ENCODE measurements around the gene SNX17. TPM values are rescaled to one million over a fixed set of nuclear protein-coding genes. Genes with fewer than 3 reads are reported as not detected.
"Not testable (repeated sequence)": the region's sequence is repeated elsewhere in the genome, so short reads cannot be mapped to it uniquely, and the experiment has no call there.

Gene SNX17
- total RNA-seq, result 80.9 TPM

DNA sequence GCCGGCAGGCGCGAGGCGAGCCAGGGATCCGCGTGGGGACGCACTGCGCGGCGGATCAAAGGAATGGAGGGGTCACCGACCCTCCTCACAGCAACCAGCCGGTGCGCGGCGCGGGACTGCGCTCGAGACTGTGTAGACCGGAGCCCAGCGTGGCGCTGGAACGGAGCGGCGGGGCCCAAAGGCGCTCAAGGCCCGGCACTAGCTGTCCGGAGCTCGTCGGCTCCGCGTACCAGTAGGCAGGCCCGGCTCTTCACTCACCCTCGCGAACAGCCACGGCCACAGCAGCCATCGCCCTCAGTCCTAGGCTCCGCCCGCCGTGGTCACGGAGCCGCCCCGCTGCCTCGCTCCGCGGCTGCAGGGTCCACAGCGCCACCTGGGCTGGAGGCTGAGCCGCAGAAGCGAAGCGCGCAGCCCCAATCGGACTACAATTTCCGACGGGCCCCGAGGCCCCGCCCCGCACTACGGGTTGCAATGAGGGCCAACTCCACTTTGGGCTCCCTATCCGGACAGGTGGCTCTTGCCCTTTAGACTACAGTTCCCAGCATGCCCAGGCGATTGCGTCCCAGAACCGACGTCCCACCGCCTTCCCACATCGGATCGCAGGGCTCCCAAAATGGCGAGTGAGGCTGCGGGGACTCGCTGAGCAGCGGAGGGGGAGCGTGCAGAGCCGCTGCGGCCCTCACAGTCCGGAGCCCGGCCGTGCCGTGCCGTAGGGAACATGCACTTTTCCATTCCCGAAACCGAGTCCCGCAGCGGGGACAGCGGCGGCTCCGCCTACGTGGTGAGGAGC, at the start of gene SNX17, which contains the start of gene EIF2B4:
TSS of gene SNX17 (plus strand) at position 591 of the 790 bp plus-strand sequence. CDS start at position 719, 128 bp downstream.
TSS of gene EIF2B4 (minus strand) at position 313 of the 790 bp plus-strand sequence. CDS start at position 289, 24 bp downstream.
- DNase-seq, result peak; percentile 100

GRCh38 chr2:27320958-27321543, 49.4 kb upstream of the SNX17 start:
- no peak for DNase-seq

GRCh38 chr2:27322301-27322765, 48.1 kb upstream of the SNX17 start:
- no peak for DNase-seq

DNA sequence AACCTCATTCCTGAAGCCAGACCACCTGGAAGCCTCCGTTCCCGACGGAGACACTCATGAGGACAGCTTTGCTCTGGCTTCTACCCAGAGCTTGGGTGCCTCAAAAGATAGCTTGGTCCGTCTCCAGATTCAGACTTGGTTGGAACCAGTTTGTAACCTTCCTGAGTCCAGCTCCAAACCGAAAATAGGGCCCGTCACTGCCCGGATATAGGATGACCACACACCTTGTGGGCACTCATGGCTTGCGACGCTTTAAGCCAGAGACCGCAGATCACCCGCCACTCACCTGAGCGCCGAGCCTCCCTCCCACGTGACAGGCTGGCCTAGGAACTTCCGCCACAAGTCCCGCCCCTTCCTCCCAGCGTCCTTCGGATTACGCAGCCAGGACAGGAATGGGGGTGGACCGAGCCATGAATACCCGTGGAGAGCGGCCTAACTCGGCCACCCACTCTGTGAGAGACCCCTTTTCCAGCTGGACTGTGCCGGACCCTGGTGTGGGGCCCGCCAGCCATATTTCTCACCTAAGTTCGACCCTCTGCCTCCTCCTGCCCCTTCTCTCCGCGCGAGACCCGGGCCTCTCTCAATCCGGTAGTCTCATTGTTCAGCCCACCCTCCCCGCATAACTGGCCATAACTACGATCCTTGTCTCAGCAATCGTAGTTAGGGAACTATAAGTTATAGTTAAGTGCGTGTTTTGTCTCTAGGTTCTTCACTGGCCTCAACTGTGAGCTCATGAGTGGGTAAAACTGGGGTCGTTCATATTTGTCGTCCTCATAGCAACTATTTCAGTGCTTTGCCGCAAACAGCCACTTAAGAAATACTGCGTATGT, 47.4 kb upstream of the SNX17 start, which contains the start of gene MPV17:
TSS of gene MPV17 (minus strand) at position 332 of the 830 bp plus-strand sequence. CDS start 580 bp downstream, outside the sequence.
- peak; percentile 97 for DNase-seq

GRCh38 chr2:27323596-27324285, 46.7 kb upstream of the SNX17 start:
- no peak for DNase-seq

GRCh38 chr2:27324720-27325119, 45.7 kb upstream of the SNX17 start:
- DNase-seq, result no peak

DNA sequence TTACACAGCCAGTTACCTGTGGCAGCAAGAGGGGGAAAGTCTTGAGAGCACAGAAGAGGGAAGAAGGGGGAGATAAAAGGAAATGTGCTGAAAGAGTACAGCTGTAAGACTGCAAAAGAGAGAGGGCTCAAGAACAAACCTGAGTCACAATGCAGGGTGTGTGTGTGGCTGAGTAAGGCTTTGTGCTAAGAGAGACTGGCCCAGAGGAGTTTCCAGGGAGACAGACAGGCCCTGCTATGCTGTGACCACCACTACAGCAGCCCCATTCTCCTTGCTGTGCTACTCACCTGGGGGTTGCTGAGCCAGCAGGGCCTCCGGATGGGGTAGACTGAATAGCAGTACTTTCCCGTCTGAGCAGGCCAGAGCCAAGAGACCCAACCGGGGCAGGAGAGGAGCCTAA, 35.1 kb upstream of the SNX17 start:
- no peak for DNase-seq

GRCh38 chr2:27336173-27336572, 34.2 kb upstream of the SNX17 start:
- DNase-seq, result no peak

DNA sequence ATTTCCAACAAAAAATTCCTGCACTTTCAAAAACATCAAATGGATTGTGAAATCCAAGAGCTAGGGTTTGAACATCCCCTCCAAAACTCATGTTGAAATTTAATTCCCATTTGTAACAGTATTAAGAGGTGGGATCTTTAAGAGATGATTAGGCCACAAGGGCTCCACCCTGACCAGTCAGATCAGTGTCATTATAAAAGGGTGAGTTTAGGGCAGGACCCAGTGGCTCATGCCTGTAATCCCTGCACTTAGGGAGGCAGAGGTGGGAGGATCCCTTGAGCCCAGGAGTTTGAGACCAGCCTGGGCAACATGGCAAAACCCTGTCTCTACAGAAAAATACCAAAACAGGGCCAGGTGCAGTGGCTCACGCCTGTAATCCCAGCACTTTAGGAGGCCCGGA, 22.8 kb upstream of the SNX17 start:
- no peak for DNase-seq

DNA sequence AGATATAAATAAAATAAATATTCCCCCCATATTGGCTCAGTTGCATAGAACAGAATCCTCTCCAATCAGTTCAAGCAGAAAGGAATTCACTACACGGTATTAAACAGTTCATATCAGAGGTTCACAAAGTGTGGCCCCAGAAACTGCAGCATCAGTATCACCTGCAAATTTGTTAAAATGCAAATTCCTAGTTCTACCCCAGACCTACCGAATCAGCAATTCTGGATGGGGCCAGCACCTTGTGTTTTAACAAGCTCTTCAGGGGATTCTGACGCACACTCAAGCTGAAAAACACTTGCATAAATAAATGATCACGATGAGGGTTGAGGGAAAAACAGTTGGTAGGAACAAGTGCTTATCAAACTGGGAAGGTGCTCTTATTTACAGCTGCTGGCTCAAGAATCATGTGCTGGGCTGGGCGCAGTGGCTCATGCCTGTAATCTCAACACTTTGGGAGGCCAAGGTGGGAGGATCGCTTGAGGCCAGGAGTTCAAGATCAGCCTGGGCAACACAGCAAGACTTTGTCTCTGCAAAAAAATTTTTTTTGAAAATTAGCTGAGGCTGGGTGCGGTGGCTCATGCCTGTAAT, 20.2 kb upstream of the SNX17 start:
- DNase-seq, result no peak

DNA sequence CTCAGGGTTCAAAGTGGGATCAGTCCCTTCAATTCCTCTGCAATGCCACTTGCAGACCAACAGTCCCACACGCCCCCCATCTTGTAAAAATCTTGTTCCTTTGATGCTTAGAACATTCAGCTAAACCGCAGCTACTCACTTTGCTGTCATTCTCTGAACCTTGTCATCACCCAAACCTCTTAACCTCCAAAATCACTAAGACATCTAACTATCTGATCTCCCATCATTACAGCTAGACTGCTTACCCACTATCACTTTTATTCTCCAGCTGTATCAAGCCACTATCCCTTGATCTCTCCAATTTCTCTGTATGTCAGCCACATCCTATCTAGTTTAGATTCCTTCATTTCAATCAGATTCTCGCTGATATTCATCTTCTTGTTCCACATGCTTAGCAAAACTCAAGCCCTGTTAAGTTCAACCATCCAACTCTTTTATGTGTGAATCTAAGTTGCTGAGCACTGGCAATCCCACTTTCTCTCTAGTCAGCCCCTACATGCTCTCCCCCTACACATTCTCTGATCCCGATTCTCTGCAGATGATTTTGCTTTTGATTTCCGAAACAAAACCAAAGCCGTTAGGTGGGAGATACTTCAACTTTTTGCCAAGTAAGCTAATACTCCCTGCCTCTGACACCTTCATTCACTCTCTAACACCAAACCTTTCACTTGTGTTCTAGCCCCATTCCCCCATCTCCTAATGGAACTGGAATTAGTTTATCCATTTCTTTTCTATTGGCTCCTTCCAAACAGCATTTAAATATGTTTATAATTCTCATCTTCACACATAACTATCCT, 18.4 kb upstream of the SNX17 start:
- DNase-seq, result no peak

- not testable (repeated sequence) for DNase-seq
Observed at GRCh38 chr2:27353386-27353761, 17.0 kb upstream of the SNX17 start.

DNA sequence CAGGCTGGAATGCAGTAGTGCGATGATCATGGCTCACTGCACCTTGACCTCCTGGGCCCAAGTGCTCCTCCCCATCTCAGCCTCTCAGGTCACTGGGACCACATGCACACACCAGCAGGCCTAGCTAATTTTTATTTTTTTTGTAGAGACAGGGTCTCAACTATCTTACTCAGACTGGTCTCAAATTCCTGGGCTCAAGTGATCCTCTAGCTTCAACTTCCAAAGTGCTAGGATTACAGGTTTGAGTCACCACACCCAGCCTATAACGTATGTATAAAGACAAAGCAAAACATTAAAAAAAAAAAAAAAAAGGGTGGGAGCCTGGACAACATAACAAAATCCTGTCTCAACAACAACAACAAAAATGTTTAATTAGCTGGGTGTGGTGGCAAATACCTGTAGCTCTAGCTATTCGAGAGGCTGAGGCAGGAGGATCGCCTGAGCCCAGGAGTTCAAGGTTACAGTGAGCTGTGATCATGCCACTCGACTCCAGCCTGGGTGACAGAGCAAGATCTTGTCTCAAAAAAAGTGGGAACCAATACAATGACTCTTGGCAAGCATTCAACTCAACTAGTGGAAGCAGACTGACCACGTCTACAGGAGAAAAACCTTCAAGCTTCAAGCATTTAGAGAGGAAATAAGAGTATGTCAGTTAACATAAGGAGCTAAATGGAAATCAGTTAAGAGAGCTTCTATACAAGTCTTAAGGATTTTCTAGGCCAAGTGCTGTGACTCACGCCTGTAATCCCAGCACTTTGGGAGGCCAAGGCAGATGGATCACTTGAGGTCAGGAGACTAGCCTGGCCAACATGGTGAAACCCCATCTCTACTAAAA, 16.4 kb upstream of the SNX17 start:
- no peak for DNase-seq

GRCh38 chr2:27354597-27354927, 15.9 kb upstream of the SNX17 start:
- DNase-seq, result no peak

DNA sequence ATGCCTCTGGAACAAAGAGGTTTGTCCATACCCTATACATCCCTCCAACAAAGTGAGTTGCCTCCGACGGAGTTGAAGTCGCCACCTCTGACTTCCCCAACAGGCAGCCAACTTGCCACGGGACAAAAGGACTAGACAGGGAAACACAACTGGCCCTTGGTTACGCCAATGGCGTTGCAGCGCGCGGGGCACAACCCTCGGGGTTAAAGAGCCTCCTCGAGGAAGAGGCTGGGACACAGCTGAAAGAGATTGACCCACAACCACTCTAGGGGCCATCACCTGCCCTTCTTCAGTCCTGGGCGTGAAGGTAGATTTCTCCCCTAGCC, 14.4 kb upstream of the SNX17 start:
- no peak for DNase-seq

DNA sequence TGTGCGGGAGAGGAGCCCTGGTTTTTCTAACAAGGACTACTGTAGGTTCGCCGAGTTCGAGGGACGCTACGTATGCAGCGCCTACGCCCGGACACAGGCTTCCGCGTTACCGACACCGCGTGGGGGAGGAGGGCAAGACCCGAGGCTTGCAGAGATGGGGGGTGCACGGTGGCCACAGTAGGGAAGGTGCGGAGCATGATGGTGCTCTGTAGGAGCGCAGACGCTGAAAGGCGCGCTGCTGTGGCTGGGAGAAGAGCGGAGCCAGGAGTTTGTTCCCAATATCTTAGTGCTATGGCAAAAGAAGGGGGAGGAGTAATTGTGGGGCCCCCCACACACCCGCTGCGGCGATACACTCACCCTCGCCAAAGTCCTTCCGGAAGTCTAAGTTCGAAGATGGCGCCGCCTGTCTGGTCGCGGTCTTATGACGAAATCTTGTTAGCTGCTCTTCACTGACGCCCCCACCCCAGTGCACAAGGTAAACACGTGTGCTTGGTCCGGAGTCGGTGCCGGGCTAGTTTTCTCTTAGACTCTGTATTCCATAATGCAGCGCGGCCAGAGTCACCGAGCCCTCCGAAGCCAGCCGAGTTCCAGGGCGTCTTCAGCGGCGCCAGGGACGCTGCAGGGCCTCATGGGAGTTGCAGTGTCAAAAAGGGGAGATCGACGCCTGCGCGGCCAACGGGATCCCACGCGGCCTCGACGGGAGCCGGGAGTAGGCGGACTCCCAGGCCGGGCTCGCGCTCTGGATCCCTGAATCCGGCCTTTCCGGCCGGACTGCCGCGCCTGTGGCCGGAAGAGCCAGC, 13.8 kb upstream of the SNX17 start, which contains the start of gene GTF3C2:
TSS of gene GTF3C2 (minus strand) at position 383 of the 800 bp plus-strand sequence. CDS start 13,210 bp downstream, outside the sequence.
- DNase-seq, result peak; percentile 99

- no peak for DNase-seq
Observed at GRCh38 chr2:27362678-27363420, 7.6 kb upstream of the SNX17 start.

GRCh38 chr2:27363933-27364332, 6.5 kb upstream of the SNX17 start:
- DNase-seq, result no peak
